Muscle layer of duodenum (tissue), 2 donors: ENCODE results near the gene SLC39A13.

ENCODE experiments used
- H3K27ac ChIP-seq: one replicate; pipeline ENCODE4 v1.7.0; 2013; ENCODE audit warnings: mild to moderate bottlenecking, low read length
- H3K27me3 ChIP-seq: one replicate; pipeline ENCODE4 v1.7.0; 2013; ENCODE audit warnings: low read depth, mild to moderate bottlenecking, control low read depth, low read length
- H3K36me3 ChIP-seq, 2 donors: one replicate each; pipeline ENCODE4 v1.7.0; 2013; ENCODE audit warnings: low read length in 2 of 2, control low read depth in 1 of 2, mild to moderate bottlenecking in 1 of 2; ENCODE audit not compliant: insufficient read depth in 2 of 2, control insufficient read depth in 1 of 2
- H3K4me1 ChIP-seq, 2 donors: one replicate each; pipeline ENCODE4 v1.7.0; 2013; ENCODE audit warnings: low read length in 2 of 2, mild to moderate bottlenecking in 2 of 2, control low read depth in 1 of 2, moderate library complexity in 1 of 2; ENCODE audit not compliant: insufficient read depth in 2 of 2, control insufficient read depth in 1 of 2
- H3K4me3 ChIP-seq, 2 donors: one replicate each; pipeline ENCODE4 v1.7.0; 2013; ENCODE audit warnings: low read length in 2 of 2, low read depth in 1 of 2, mild to moderate bottlenecking in 1 of 2
- H3K9me3 ChIP-seq, 2 donors: one replicate each; pipeline ENCODE4 v1.7.0; 2013; ENCODE audit warnings: low read length in 2 of 2, control low read depth in 1 of 2, mild to moderate bottlenecking in 1 of 2; ENCODE audit not compliant: control insufficient read depth in 1 of 2
- donor health status: healthy.

SLC39A13 gene

DNA sequence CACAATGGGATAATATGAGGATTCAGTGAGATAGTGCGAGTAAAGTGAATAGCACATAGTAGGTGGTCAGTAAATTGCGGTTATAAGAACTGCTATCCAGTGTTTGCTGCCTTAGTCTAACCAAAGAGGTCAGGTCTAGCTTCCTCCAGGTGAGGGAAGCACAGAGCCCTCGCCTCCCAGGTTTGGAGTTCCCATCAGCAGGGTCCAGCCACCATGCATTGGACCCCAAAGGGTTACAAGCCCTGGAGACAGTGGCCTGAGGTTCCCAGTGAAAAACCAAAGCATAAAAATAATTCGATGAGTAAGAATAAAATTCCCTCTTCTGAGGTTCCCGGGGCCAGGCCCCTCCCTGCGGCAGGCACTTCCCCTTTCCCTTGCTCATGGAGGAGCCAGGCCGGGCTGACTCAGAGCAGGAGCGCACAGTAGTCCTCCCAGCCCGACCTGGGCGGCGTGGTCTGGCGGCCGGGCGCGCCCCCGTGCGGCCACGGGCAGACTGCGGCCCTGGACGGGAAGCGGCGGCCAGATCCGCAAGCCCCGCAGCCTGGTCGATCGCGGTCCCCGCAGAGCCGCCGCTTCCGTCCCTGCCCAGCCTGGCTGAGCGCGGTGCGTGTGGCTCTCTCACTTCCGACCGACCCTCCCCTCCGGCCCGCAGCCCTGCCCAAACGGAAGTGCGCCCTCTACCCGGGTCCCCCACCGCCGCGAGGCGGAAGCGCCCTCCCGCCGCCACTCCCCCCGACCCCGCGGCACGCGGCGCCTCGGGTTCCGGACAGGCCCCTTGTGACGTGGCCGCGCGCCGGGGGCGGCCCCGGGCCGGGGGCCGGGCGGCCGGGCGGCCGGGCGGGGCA is at the start of gene SLC39A13:
Gene SLC39A13 (plus strand): TSS at position 845 of the 845 bp plus-strand sequence. CDS start 1,505 bp downstream, outside the sequence.
- H3K27me3 ChIP-seq: no peaks in the 10 kb centered on the region
- peak within 1 kb of the TSS; percentile 72 to 93 for H3K4me3 ChIP-seq
- peaks cover 9 to 33% of the 10 kb centered on the region in 2 donors for H3K4me1 ChIP-seq
- H3K27ac ChIP-seq: peak within 1 kb of the TSS; percentile 100
- peaks cover 6 to 22% of the 10 kb centered on the region in 2 donors for H3K36me3 ChIP-seq
- no peaks in the 10 kb centered on the region for H3K9me3 ChIP-seq

DNA sequence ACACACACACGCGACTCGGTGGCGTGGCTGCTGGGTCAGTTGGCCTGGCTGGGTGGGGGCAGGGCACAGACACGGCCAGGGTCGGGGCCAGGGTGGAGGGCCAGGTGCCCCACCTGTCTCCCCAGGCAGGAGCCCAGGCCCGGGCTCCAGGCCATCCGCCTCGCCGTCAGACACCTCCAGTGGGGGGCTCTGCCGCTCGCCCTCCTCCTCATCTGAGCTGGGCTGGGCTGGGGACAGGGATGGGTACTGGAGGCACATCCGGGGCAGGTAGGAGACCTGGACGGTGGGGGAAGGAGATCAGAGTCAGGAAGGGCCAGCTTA is 49.7 kb upstream of the SLC39A13 start:
- no peaks in the 10 kb centered on the region for H3K27me3 ChIP-seq
- no peaks in the 10 kb centered on the region for H3K9me3 ChIP-seq
- H3K4me3 ChIP-seq: no peak overlapping the region
- H3K4me1 ChIP-seq: peaks cover 0 to 4% of the 10 kb centered on the region in 2 donors
- H3K27ac ChIP-seq: no peak overlapping the region
- H3K36me3 ChIP-seq: no peaks in the 10 kb centered on the region

- H3K4me3 ChIP-seq: no peak overlapping the region
- no peaks in the 10 kb centered on the region for H3K36me3 ChIP-seq
- H3K27me3 ChIP-seq: no peaks in the 10 kb centered on the region
- H3K27ac ChIP-seq: no peak overlapping the region
- peaks cover 0 to 4% of the 10 kb centered on the region in 2 donors for H3K4me1 ChIP-seq
- no peaks in the 10 kb centered on the region for H3K9me3 ChIP-seq
Measured at GRCh38 chr11:47359162-47359561, 49.2 kb upstream of the SLC39A13 start.

GRCh38 chr11:47359586-47359985 is 48.8 kb upstream of the SLC39A13 start:
- Histone ChIP-seq H3K4me1 (peaks cover 0 to 2% of the 10 kb centered on the region in 2 donors), H3K9me3 (no peaks in the 10 kb centered on the region), H3K36me3 (no peaks in the 10 kb centered on the region), H3K4me3 (no peak overlapping the region), H3K27ac (no peak overlapping the region), H3K27me3 (no peaks in the 10 kb centered on the region)

DNA sequence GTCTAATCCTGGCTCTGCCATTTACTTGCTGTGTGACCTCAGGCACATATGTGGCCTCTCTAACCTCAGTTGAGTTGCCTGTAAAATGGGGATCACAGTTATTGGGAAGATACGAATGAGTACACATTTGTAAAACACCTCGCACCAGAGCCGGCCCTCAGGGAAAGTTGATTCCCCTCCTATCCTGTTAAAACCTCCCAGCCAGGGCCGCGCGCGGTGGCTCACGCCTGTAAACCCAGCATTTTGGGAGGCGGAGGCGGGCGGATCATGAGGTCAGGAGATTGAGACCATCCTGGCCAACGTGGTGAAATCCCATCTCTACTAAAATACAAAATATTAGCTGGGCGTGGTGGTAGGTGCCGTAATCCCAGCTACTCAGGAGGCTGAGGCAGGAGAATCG is 48.0 kb upstream of the SLC39A13 start:
- Histone ChIP-seq H3K4me3 (no peak overlapping the region), H3K4me1 (no peaks in the 10 kb centered on the region), H3K27ac (no peak overlapping the region), H3K36me3 (no peaks in the 10 kb centered on the region), H3K27me3 (no peaks in the 10 kb centered on the region), H3K9me3 (no peaks in the 10 kb centered on the region)

DNA sequence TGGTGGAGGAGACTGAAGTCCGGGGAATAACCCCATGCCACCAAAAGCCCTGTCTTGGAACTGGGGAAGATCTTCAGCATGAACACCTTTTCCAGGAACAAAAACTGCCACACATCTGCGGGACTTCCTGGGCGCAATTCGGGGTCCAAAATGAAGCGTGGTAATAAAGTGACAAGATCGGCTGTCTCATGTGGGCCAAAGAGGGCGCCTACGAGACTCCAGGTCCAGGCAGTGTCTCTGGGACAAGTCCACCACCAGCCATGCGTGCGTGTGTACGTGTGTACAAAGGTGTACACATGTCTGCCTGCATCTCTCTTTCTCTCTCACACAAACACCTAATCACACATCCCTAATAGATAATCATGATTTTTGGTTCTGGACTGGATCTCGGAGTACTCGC is 47.0 kb upstream of the SLC39A13 start:
- Histone ChIP-seq H3K4me1 (no peaks in the 10 kb centered on the region), H3K9me3 (no peaks in the 10 kb centered on the region), H3K36me3 (no peaks in the 10 kb centered on the region), H3K4me3 (no peak overlapping the region), H3K27me3 (no peaks in the 10 kb centered on the region), H3K27ac (no peak overlapping the region)

- Histone ChIP-seq H3K36me3 (no peaks in the 10 kb centered on the region), H3K27ac (no peak overlapping the region), H3K9me3 (no peaks in the 10 kb centered on the region)
Measured at GRCh38 chr11:47366020-47366490, 42.3 kb upstream of the SLC39A13 start.

DNA sequence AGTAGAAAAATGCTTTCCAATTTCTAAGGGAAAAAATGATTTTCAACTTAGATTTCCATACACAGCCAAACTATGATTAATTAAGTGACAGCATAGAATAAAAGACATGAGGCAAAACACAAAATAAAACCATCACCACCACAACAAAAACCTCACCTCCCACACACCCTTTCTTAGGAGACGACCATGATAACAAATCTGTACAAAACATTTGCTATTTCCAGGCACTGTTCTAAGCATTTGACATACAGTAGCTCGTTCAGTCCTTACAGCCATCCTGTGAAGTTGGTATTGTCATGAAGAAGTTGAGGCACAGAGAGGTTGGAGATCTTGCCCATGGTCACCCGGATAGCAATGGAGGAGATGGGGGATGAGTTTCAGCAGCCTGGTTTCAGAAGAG is 38.7 kb upstream of the SLC39A13 start:
- no peak overlapping the region for H3K4me3 ChIP-seq
- H3K27me3 ChIP-seq: no peaks in the 10 kb centered on the region
- H3K4me1 ChIP-seq: no peaks in the 10 kb centered on the region
- no peak overlapping the region for H3K27ac ChIP-seq
- H3K36me3 ChIP-seq: no peaks in the 10 kb centered on the region
- H3K9me3 ChIP-seq: no peaks in the 10 kb centered on the region

More at GRCh38 chr11:47366020-47366490, 42.3 kb upstream of the SLC39A13 start:
- Histone ChIP-seq H3K4me1 (no peaks in the 10 kb centered on the region), H3K4me3 (no peak overlapping the region), H3K27me3 (no peaks in the 10 kb centered on the region)

- no peaks in the 10 kb centered on the region for H3K9me3 ChIP-seq
- no peaks in the 10 kb centered on the region for H3K27me3 ChIP-seq
- no peak overlapping the region for H3K27ac ChIP-seq
- H3K36me3 ChIP-seq: no peaks in the 10 kb centered on the region
- H3K4me3 ChIP-seq: no peak overlapping the region
- H3K4me1 ChIP-seq: no peaks in the 10 kb centered on the region
Measured at GRCh38 chr11:47372422-47372821, 36.0 kb upstream of the SLC39A13 start.

DNA sequence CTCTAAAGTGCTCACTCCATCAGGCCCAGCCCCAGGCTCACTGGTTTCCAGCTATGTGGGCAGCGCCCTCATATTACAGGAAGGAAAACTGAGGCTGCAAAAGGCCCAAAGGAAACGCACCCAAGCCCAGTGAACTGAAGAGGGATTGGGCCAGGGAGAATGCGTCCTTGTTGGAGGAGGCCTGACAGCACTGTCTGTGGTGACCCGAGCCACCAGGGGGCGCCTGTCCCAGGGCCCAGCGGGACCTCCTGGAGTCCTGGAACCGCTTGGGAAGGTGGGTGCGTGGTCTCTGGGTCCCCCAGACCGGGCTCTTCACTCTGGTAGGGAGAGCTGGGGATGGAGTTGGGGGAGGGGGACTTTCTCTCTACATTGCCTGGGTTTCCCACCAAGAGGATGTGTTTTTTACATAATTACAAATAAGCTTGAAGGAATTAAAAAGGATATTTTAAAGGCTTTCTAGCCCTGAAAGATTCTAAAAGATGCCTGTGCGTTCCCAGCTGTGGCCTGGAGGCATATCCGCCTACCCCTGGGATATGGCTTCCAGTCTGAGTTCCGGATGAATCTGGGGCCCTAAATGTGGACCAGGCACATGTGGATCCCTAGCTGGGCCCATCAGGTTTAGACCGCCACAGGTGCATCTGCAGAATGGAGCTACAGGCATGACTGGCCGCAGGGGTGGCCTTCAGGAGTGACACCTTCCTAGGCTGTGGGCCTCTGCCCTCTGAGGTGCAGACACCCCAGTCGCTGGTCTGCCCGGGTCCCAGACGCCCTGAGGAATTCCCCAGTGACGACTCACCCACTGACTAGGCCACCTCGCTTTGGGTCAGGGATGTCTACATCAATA is 34.3 kb upstream of the SLC39A13 start:
- Histone ChIP-seq H3K36me3 (no peaks in the 10 kb centered on the region), H3K27ac (no peak overlapping the region), H3K4me1 (no peaks in the 10 kb centered on the region), H3K4me3 (no peak overlapping the region), H3K9me3 (no peaks in the 10 kb centered on the region), H3K27me3 (no peaks in the 10 kb centered on the region)

DNA sequence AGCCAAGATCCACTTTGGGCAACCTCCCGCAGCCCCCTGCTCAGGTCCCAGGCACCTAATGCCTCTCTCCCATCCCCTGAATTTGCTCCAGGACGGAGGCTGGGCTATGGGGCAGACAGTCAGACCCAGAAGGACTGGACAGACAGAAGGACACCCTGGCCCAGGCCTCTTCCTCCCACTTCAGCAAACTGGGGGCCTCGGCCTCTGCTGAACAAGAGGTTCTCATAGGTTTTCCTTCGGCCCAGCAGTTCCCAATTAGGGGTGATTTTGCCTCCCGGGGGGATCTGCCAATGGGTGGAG is 33.7 kb upstream of the SLC39A13 start:
- H3K9me3 ChIP-seq: no peaks in the 10 kb centered on the region
- no peak overlapping the region for H3K27ac ChIP-seq
- H3K4me3 ChIP-seq: peak overlapping the region in 1 of 2 donors; percentile 50
- no peaks in the 10 kb centered on the region for H3K27me3 ChIP-seq
- H3K36me3 ChIP-seq: no peaks in the 10 kb centered on the region
- H3K4me1 ChIP-seq: no peaks in the 10 kb centered on the region
